Lower lobe of right lung (tissue), 2 donors: ENCODE measurements around the gene PODN. TPM values are rescaled to one million over a fixed set of nuclear protein-coding genes. Genes with fewer than 3 reads are reported as not detected.

Source experiments
- ATAC-seq, 2 donors: fragments of 200-7000 bp; cut with Tn5 transposase; one replicate each; pipeline ENCODE4 v1.9.1; 2020 to 2022; ENCODE audit warnings: mild to moderate bottlenecking in 2 of 2, moderate library complexity in 2 of 2
- DNase-seq: peaks from one replicate; pipeline ENCODE4 v3.0.0-alpha.2; 2020
- H3K27ac ChIP-seq: fragments of 200-600 bp; one replicate; pipeline ENCODE4 v1.8.0; 2022
- H3K27me3 ChIP-seq: fragments of 200-600 bp; one replicate; pipeline ENCODE4 v1.8.0; 2022; ENCODE audit warnings: low read depth
- H3K36me3 ChIP-seq: fragments of 200-600 bp; one replicate; pipeline ENCODE4 v1.8.0; 2022; ENCODE audit warnings: mild to moderate bottlenecking
- H3K4me1 ChIP-seq: fragments of 200-600 bp; one replicate; pipeline ENCODE4 v1.8.0; 2022
- H3K4me3 ChIP-seq: fragments of 200-600 bp; one replicate; pipeline ENCODE4 v1.8.0; 2022; ENCODE audit warnings: mild to moderate bottlenecking
- H3K9me3 ChIP-seq: fragments of 200-600 bp; one replicate; pipeline ENCODE4 v1.8.0; 2022
- CTCF ChIP-seq: fragments of 200-600 bp; IDR thresholded peaks from one replicate; pipeline ENCODE4 v1.8.0; 2022; ENCODE audit warnings: antibody characterized with exemption, mild to moderate bottlenecking
- intact Hi-C: fragments of 100-400 bp; cut with DNase I; formaldehyde crosslinking; loops from one replicate; pipeline ENCODE4 v1.11.0; 2022
- total RNA-seq: library from RNA; stranded (reverse); fragmentation: NEBNext Ultra II Directional; extraction: Animal tissue kit (Norgen Biotek cat#: 25700); gene quantifications from one replicate; pipeline ENCODE4 v1.2.1, GENCODE V29; 2021
- donor health status: DM: no; HTN: yes; CAD: no; lungs with severe emphysema.

Gene PODN
- total RNA-seq, 1 donor from 2014 or later = 64.0 TPM

- no peak overlapping the region for H3K27ac ChIP-seq
- H3K4me1 ChIP-seq = no peaks in the 10 kb centered on the region
- H3K9me3 ChIP-seq = no peaks in the 10 kb centered on the region
- no peak overlapping the region for H3K4me3 ChIP-seq
- ATAC-seq (no peak), DNase-seq (peak; percentile 37)
- H3K27me3 ChIP-seq = no peaks in the 10 kb centered on the region
- no peak for TF ChIP-seq CTCF
- peaks cover 4% of the 10 kb centered on the region for H3K36me3 ChIP-seq
- intact Hi-C loops = no loop called here
Measured at GRCh38 chr1:53075761-53076163, 13.7 kb downstream of the PODN start.

GRCh38 chr1:53076165-53076564 lies 14.2 kb downstream of the PODN start:
- H3K4me1 ChIP-seq = no peaks in the 10 kb centered on the region
- ATAC-seq = no peak
- DNase-seq = peak; percentile 22
- no peaks in the 10 kb centered on the region for H3K9me3 ChIP-seq
- H3K4me3 ChIP-seq = no peak overlapping the region
- peaks cover 4% of the 10 kb centered on the region for H3K36me3 ChIP-seq
- intact Hi-C loops = no loop called here
- H3K27me3 ChIP-seq = no peaks in the 10 kb centered on the region
- no peak for TF ChIP-seq CTCF
- no peak overlapping the region for H3K27ac ChIP-seq

- Histone ChIP-seq H3K9me3 (no peaks in the 10 kb centered on the region), H3K27me3 (no peaks in the 10 kb centered on the region), H3K4me3 (no peak overlapping the region), H3K27ac (no peak overlapping the region), H3K4me1 (no peaks in the 10 kb centered on the region), H3K36me3 (peaks cover 4% of the 10 kb centered on the region)
- ATAC-seq (no peak), DNase-seq (peak; percentile 41)
- intact Hi-C loops = no loop called here
- no peak for TF ChIP-seq CTCF
Measured at GRCh38 chr1:53076721-53077598, 14.9 kb downstream of the PODN start.

- Histone ChIP-seq H3K27ac (no peak overlapping the region), H3K4me1 (no peaks in the 10 kb centered on the region), H3K27me3 (no peaks in the 10 kb centered on the region), H3K36me3 (peaks cover 4% of the 10 kb centered on the region), H3K9me3 (no peaks in the 10 kb centered on the region), H3K4me3 (no peak overlapping the region)
- peak; percentile 22 for DNase-seq
- TF ChIP-seq CTCF = no peak
- ATAC-seq = no peak
- intact Hi-C loops = no loop called here
Measured at GRCh38 chr1:53077599-53077965, 15.6 kb downstream of the PODN start.

GRCh38 chr1:53078333-53079101 lies 16.5 kb downstream of the PODN start:
- H3K36me3 ChIP-seq = peaks cover 4% of the 10 kb centered on the region

More at GRCh38 chr1:53078333-53079101, 16.5 kb downstream of the PODN start:
- intact Hi-C loops = no loop called here
- no peak for ATAC-seq
- H3K9me3 ChIP-seq = no peaks in the 10 kb centered on the region
- H3K27ac ChIP-seq = no peak overlapping the region
- no peak for TF ChIP-seq CTCF
- no peaks in the 10 kb centered on the region for H3K4me1 ChIP-seq
- peak; percentile 45 for DNase-seq
- no peak overlapping the region for H3K4me3 ChIP-seq
- H3K27me3 ChIP-seq = no peaks in the 10 kb centered on the region
